GM18861 (cell line): Measurements from ENCODE around the gene MRPL50.

Experiments
- ATAC-seq: cut with Tn5 transposase; IDR thresholded peaks from one replicate; pipeline ENCODE4 v1.9.1; 2021; ENCODE audit not compliant: unreplicated experiment

The MRPL50 gene

GRCh38 chr9:101342595-101342994 lies 55.8 kb downstream of the MRPL50 start:
- no peak for ATAC-seq

- no peak for ATAC-seq
Observed at GRCh38 chr9:101341958-101342357, 56.5 kb downstream of the MRPL50 start.
